Tibial artery (tissue), 4 donors: ENCODE measurements around the gene TRAPPC10.

Experiments used
- DNase-seq, 2 donors: peaks; one replicate each; pipeline ENCODE4 v3.0.0-alpha.2; 2019
- H3K27ac ChIP-seq, 2 donors: fragments of 200-600 bp; sonication (generic) in 1 of 2; 1 replicate in 1 of 2; 2 replicates in 1 of 2; pipeline ENCODE4 v1.5.1; 2018 to 2019; ENCODE audit warnings: mild to moderate bottlenecking in 1 of 2
- H3K27me3 ChIP-seq, 2 donors: fragments of 200-600 bp; sonication (generic) in 1 of 2; one replicate each; pipeline versions ENCODE4 v1.5.1 to v1.6.0; 2016 to 2019
- H3K36me3 ChIP-seq, 3 donors: fragments of 200-600 bp; sonication (generic) in 2 of 3; one replicate each; pipeline ENCODE4 v1.5.1; 2016 to 2019; ENCODE audit warnings: mild to moderate bottlenecking in 2 of 3
- H3K4me1 ChIP-seq, 4 donors: fragments of 200-600 bp; sonication (generic) in 2 of 4; 1 replicate in 3 of 4; 2 replicates in 1 of 4; pipeline ENCODE4 v1.5.1; 2016 to 2019
- H3K4me3 ChIP-seq, 2 donors: fragments of 200-600 bp; sonication (generic) in 1 of 2; 1 replicate in 1 of 2; 2 replicates in 1 of 2; pipeline ENCODE4 v1.5.1; 2018 to 2019; ENCODE audit warnings: mild to moderate bottlenecking in 2 of 2
- H3K9me3 ChIP-seq, 3 donors: fragments of 200-600 bp; sonication (generic) in 1 of 3; one replicate each; pipeline ENCODE4 v1.5.1; 2016 to 2019
- intact Hi-C: fragments of 100-400 bp; cut with DNase I; formaldehyde crosslinking; loops from one replicate; pipeline ENCODE4 v1.15.0; 2023; ENCODE audit warnings: low total_unique reads
- TF ChIP-seq, protein P1 (sequence below), 2 experiments: fragments of 200-600 bp in 1 of 2; fragments of 450-650 bp in 1 of 2; IDR thresholded peaks; one replicate each; pipeline ENCODE4 v1.5.1; 2017 to 2019; ENCODE audit warnings: antibody characterized with exemption in 2 of 2, mild to moderate bottlenecking in 1 of 2, moderate library complexity in 1 of 2

The TRAPPC10 gene

DNA sequence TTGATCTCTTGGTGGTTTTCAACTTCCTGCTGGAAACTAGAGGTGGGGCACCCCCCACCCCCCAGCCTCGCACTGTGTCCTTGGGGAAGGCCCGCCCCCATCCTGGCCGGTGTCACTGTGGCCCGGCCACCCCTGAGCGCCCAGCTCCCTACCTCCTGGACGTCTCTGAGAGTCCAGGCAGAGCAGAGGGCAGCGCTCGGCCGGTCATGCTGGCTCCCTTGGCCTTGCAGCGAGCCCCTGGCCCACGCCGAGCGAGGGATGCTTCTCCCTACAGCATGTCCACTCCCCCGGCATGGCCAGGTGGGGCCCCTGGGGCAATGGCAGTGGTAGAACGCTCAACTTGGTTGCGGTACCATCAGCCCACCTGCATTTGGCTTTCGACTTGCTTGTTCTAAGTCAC is 28.7 kb upstream of the TRAPPC10 start:
- intact Hi-C loops = no loop called here
- H3K9me3 ChIP-seq = no peaks in the 10 kb centered on the region
- TF ChIP-seq, protein P1, sequence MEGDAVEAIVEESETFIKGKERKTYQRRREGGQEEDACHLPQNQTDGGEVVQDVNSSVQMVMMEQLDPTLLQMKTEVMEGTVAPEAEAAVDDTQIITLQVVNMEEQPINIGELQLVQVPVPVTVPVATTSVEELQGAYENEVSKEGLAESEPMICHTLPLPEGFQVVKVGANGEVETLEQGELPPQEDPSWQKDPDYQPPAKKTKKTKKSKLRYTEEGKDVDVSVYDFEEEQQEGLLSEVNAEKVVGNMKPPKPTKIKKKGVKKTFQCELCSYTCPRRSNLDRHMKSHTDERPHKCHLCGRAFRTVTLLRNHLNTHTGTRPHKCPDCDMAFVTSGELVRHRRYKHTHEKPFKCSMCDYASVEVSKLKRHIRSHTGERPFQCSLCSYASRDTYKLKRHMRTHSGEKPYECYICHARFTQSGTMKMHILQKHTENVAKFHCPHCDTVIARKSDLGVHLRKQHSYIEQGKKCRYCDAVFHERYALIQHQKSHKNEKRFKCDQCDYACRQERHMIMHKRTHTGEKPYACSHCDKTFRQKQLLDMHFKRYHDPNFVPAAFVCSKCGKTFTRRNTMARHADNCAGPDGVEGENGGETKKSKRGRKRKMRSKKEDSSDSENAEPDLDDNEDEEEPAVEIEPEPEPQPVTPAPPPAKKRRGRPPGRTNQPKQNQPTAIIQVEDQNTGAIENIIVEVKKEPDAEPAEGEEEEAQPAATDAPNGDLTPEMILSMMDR (IDR thresholded peaks at IDR 0.05) = no peak
- H3K4me1 ChIP-seq = peaks cover 0 to 14% (median 0%) of the 10 kb centered on the region in 4 donors
- DNase-seq = no peak
- H3K4me3 ChIP-seq = no peak overlapping the region
- no peaks in the 10 kb centered on the region for H3K27me3 ChIP-seq
- H3K27ac ChIP-seq = no peak overlapping the region
- H3K36me3 ChIP-seq = peaks cover 30 to 53% (median 31%) of the 10 kb centered on the region in 3 donors

GRCh38 chr21:43983860-43984420 is 28.2 kb upstream of the TRAPPC10 start:
- H3K27ac ChIP-seq = no peak overlapping the region
- peaks cover 26 to 47% (median 27%) of the 10 kb centered on the region in 3 donors for H3K36me3 ChIP-seq
- H3K27me3 ChIP-seq = no peaks in the 10 kb centered on the region
- no peak for DNase-seq
- TF ChIP-seq, protein P1 (IDR thresholded peaks at IDR 0.05) = no peak
- H3K9me3 ChIP-seq = no peaks in the 10 kb centered on the region
- peaks cover 0 to 14% (median 0%) of the 10 kb centered on the region in 4 donors for H3K4me1 ChIP-seq
- H3K4me3 ChIP-seq = no peak overlapping the region
- intact Hi-C loops = no loop called here

DNA sequence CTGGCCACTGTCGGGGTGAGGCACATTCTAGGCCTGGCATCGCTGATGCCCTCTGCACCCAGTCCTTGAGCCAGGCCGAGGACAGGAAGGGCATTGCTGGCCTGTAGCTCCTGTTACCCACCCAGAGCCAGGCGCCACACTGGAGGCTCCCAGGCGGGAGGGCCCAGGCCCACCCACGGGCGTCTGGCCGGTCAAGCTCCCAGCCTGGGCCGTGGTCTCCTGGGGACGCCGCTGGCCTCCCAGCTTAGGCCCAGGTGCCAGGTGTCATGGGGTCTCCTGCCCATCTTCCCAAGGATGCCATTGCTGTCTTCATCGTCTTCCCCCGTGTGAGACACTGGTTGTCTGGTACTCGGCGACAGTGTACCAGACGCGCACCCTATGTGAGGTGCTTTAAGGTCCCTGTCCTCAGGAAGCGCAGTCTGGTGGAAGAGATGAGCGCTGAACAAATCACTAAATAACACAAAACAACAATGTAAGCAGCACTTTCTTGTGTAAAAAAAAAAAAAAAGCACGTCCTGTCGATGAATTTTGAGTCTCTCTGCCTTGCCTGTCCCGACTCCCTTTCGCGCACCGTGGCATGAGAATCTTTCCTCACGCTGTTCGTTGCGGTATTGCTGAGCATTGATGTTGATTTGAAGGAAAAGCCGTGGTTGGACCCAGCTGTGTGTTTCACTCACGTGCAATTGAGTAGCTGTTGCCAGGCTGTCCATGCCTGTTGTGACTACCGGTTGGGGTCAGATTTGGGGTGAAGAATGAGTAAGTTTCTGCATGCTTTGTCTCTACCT is 27.0 kb upstream of the TRAPPC10 start:
- no peak for DNase-seq
- no peak overlapping the region for H3K27ac ChIP-seq
- intact Hi-C loops = no loop called here

GRCh38 chr21:43985690-43986251 is 26.3 kb upstream of the TRAPPC10 start:
- Histone ChIP-seq H3K36me3 (peaks cover 23 to 34% (median 24%) of the 10 kb centered on the region in 3 donors), H3K4me1 (peaks cover 0 to 14% (median 0%) of the 10 kb centered on the region in 4 donors), H3K4me3 (no peak overlapping the region), H3K27me3 (no peaks in the 10 kb centered on the region), H3K27ac (no peak overlapping the region), H3K9me3 (no peaks in the 10 kb centered on the region)
- DNase-seq = no peak
- intact Hi-C loops = no loop called here
- TF ChIP-seq, protein P1 (IDR thresholded peaks at IDR 0.05) = no peak

More for the DNA sequence above, 27.0 kb upstream of the TRAPPC10 start:
- TF ChIP-seq, protein P1 (IDR thresholded peaks at IDR 0.05) = no peak
- Histone ChIP-seq H3K4me1 (peaks cover 0 to 14% (median 0%) of the 10 kb centered on the region in 4 donors), H3K36me3 (peaks cover 26 to 41% (median 27%) of the 10 kb centered on the region in 3 donors), H3K27me3 (no peaks in the 10 kb centered on the region), H3K9me3 (no peaks in the 10 kb centered on the region), H3K4me3 (no peak overlapping the region)

- peaks cover 0 to 3% of the 10 kb centered on the region in 2 donors for H3K27me3 ChIP-seq
- peaks cover 13 to 24% (median 14%) of the 10 kb centered on the region in 3 donors for H3K36me3 ChIP-seq
- H3K4me3 ChIP-seq = no peak overlapping the region
- intact Hi-C loops = no loop called here
- no peak for DNase-seq
- no peaks in the 10 kb centered on the region for H3K9me3 ChIP-seq
- TF ChIP-seq, protein P1 (IDR thresholded peaks at IDR 0.05) = no peak
- H3K4me1 ChIP-seq = peaks cover 0 to 14% (median 0%) of the 10 kb centered on the region in 4 donors
- no peak overlapping the region for H3K27ac ChIP-seq
Observed at GRCh38 chr21:43986544-43987451, 25.3 kb upstream of the TRAPPC10 start.
